BLaER1 (cell line): ENCODE results near the gene COX7A2.
A peak's percentile ranks its signal among the peaks of the same experiment; 100 is the strongest.

ENCODE experiments used
- H3K27ac ChIP-seq: shearing (Covaris generic); formaldehyde crosslinking; 2 replicates; pipeline ENCODE4 v1.8.1; 2022
- H3K27me3 ChIP-seq: shearing (Covaris generic); formaldehyde crosslinking; 2 replicates; pipeline ENCODE4 v1.8.1; 2022
- H3K36me3 ChIP-seq: shearing (Covaris generic); formaldehyde crosslinking; 2 replicates; pipeline ENCODE4 v1.8.1; 2022
- H3K4me1 ChIP-seq: shearing (Covaris generic); formaldehyde crosslinking; 2 replicates; pipeline ENCODE4 v1.8.1; 2022
- H3K4me2 ChIP-seq: shearing (Covaris generic); formaldehyde crosslinking; 2 replicates; pipeline ENCODE4 v1.8.1; 2022
- H3K4me3 ChIP-seq: shearing (Covaris generic); formaldehyde crosslinking; 2 replicates; pipeline ENCODE4 v1.8.1; 2022
- H3K9ac ChIP-seq: shearing (Covaris generic); formaldehyde crosslinking; 2 replicates; pipeline ENCODE4 v1.8.1; 2022
- H3K9me3 ChIP-seq: shearing (Covaris generic); formaldehyde crosslinking; 2 replicates; pipeline ENCODE4 v1.8.1; 2022
- H4K20me1 ChIP-seq: shearing (Covaris generic); formaldehyde crosslinking; 2 replicates; pipeline ENCODE4 v1.8.1; 2022
- Cebpa-rat ChIP-seq: shearing (Covaris generic); IDR thresholded peaks from 2 replicates; pipeline ENCODE4 v1.8.1; 2022

COX7A2 gene

GRCh38 chr6:75272145-75272840 lies 28.7 kb upstream of the COX7A2 start:
- Histone ChIP-seq H3K9me3 (peaks cover 9% of the 10 kb centered on the region; the same call in 1 of the 2 replicates), H3K4me3 (no peak overlapping the region), H3K36me3 (peaks cover 56% of the 10 kb centered on the region), H3K27ac (peak overlapping the region; percentile 23; the same call in 1 of the 2 replicates), H3K4me2 (no peak overlapping the region), H4K20me1 (peaks cover 61% of the 10 kb centered on the region), H3K27me3 (no peaks in the 10 kb centered on the region), H3K9ac (no peak overlapping the region), H3K4me1 (no peaks in the 10 kb centered on the region)
- no peak for TF ChIP-seq Cebpa-rat

- Histone ChIP-seq H3K27ac (no peak overlapping the region), H3K4me2 (no peak overlapping the region), H3K4me1 (no peaks in the 10 kb centered on the region), H3K9me3 (peaks cover 9% of the 10 kb centered on the region; the same call in 1 of the 2 replicates), H3K27me3 (no peaks in the 10 kb centered on the region), H3K9ac (no peak overlapping the region), H3K36me3 (peaks cover 44% of the 10 kb centered on the region), H3K4me3 (no peak overlapping the region), H4K20me1 (peaks cover 52% of the 10 kb centered on the region)
- no peak for TF ChIP-seq Cebpa-rat
Measured at GRCh38 chr6:75268988-75269354, 25.4 kb upstream of the COX7A2 start.

- Histone ChIP-seq H3K9me3 (peaks cover 8% of the 10 kb centered on the region; the same call in 1 of the 2 replicates), H3K4me1 (no peaks in the 10 kb centered on the region), H3K9ac (no peak overlapping the region), H3K27me3 (no peaks in the 10 kb centered on the region), H3K36me3 (peaks cover 48% of the 10 kb centered on the region), H3K4me2 (no peak overlapping the region), H4K20me1 (peaks cover 49% of the 10 kb centered on the region), H3K27ac (no peak overlapping the region), H3K4me3 (no peak overlapping the region)
- TF ChIP-seq Cebpa-rat = no peak
Measured at GRCh38 chr6:75268121-75268987, 24.8 kb upstream of the COX7A2 start.

- H3K4me2 ChIP-seq = no peak overlapping the region
- TF ChIP-seq Cebpa-rat = no peak
- no peaks in the 10 kb centered on the region for H3K4me1 ChIP-seq
- H3K36me3 ChIP-seq = peaks cover 48% of the 10 kb centered on the region
- H3K27me3 ChIP-seq = no peaks in the 10 kb centered on the region
- H3K4me3 ChIP-seq = no peak overlapping the region
- H4K20me1 ChIP-seq = peaks cover 50% of the 10 kb centered on the region
- H3K27ac ChIP-seq = no peak overlapping the region
- no peak overlapping the region for H3K9ac ChIP-seq
- no peaks in the 10 kb centered on the region; the same call in 1 of the 2 replicates for H3K9me3 ChIP-seq
Measured at GRCh38 chr6:75267461-75267860, 23.9 kb upstream of the COX7A2 start.

- no peak overlapping the region for H3K4me2 ChIP-seq
- no peak for TF ChIP-seq Cebpa-rat
- no peaks in the 10 kb centered on the region for H3K9me3 ChIP-seq
- H3K27ac ChIP-seq = no peak overlapping the region
- H3K4me3 ChIP-seq = no peak overlapping the region
- no peak overlapping the region for H3K9ac ChIP-seq
- H4K20me1 ChIP-seq = peaks cover 57% of the 10 kb centered on the region
- no peaks in the 10 kb centered on the region for H3K27me3 ChIP-seq
- H3K36me3 ChIP-seq = peaks cover 48% of the 10 kb centered on the region
- no peaks in the 10 kb centered on the region for H3K4me1 ChIP-seq
Measured at GRCh38 chr6:75266716-75267291, 23.2 kb upstream of the COX7A2 start.

GRCh38 chr6:75263401-75263750 lies 19.8 kb upstream of the COX7A2 start:
- no peak overlapping the region for H3K4me2 ChIP-seq
- TF ChIP-seq Cebpa-rat = no peak
- peaks cover 41% of the 10 kb centered on the region for H4K20me1 ChIP-seq
- no peak overlapping the region for H3K4me3 ChIP-seq
- H3K27me3 ChIP-seq = no peaks in the 10 kb centered on the region
- no peaks in the 10 kb centered on the region for H3K4me1 ChIP-seq
- no peak overlapping the region for H3K27ac ChIP-seq
- H3K9me3 ChIP-seq = no peaks in the 10 kb centered on the region
- no peak overlapping the region for H3K9ac ChIP-seq
- H3K36me3 ChIP-seq = peaks cover 64% of the 10 kb centered on the region

GRCh38 chr6:75262716-75263400 lies 19.3 kb upstream of the COX7A2 start:
- H3K36me3 ChIP-seq = peaks cover 68% of the 10 kb centered on the region
- no peak overlapping the region for H3K4me3 ChIP-seq
- peaks cover 36% of the 10 kb centered on the region for H4K20me1 ChIP-seq
- H3K27me3 ChIP-seq = no peaks in the 10 kb centered on the region
- H3K9ac ChIP-seq = no peak overlapping the region
- no peaks in the 10 kb centered on the region for H3K9me3 ChIP-seq
- H3K4me1 ChIP-seq = no peaks in the 10 kb centered on the region
- TF ChIP-seq Cebpa-rat = no peak
- no peak overlapping the region for H3K27ac ChIP-seq
- H3K4me2 ChIP-seq = no peak overlapping the region

- Histone ChIP-seq H3K4me2 (no peak overlapping the region), H3K4me3 (no peak overlapping the region), H3K4me1 (no peaks in the 10 kb centered on the region), H3K27me3 (no peaks in the 10 kb centered on the region), H3K27ac (no peak overlapping the region), H3K36me3 (peaks cover 83% of the 10 kb centered on the region), H3K9me3 (no peaks in the 10 kb centered on the region), H4K20me1 (peaks cover 22% of the 10 kb centered on the region), H3K9ac (no peak overlapping the region)
- TF ChIP-seq Cebpa-rat = no peak
Measured at GRCh38 chr6:75261299-75261698, 17.7 kb upstream of the COX7A2 start.

GRCh38 chr6:75257343-75258087 lies 13.9 kb upstream of the COX7A2 start:
- Histone ChIP-seq H3K9me3 (no peaks in the 10 kb centered on the region), H3K36me3 (peaks cover 80% of the 10 kb centered on the region), H3K9ac (no peak overlapping the region), H3K4me3 (no peak overlapping the region), H3K4me2 (no peak overlapping the region), H4K20me1 (peaks cover 12% of the 10 kb centered on the region; the same call in 1 of the 2 replicates), H3K27ac (no peak overlapping the region), H3K4me1 (no peaks in the 10 kb centered on the region), H3K27me3 (no peaks in the 10 kb centered on the region)
- TF ChIP-seq Cebpa-rat = no peak
